ENCODE measurements around the gene CCNG2.

Gene CCNG2

GRCh38 chr4:77201343-77201742 lies 44.3 kb downstream of the CCNG2 start:
- peaks cover 0 to 9% (median 0%) of the 10 kb centered on the region in 10 experiments; a peak in 2 of 20 replicates for H3K4me1 ChIP-seq
- H3K9ac ChIP-seq = no peak overlapping the region
- H3K9me3 ChIP-seq (replicated peaks in 1 of 11) = no peaks in the 10 kb centered on the region
- H3K4me2 ChIP-seq = no peak overlapping the region
- H3K27me3 ChIP-seq = no peaks in the 10 kb centered on the region
- H3K36me3 ChIP-seq = no peaks in the 10 kb centered on the region
- no peak overlapping the region for H3K4me3 ChIP-seq
- TF ChIP-seq Cebpa-rat (IDR thresholded peaks at IDR 0.05) = no peak
- H3K27ac ChIP-seq = no peak overlapping the region
- no peaks in the 10 kb centered on the region for H4K20me1 ChIP-seq

GRCh38 chr4:77201857-77202256 lies 44.9 kb downstream of the CCNG2 start:
- Histone ChIP-seq H3K27ac (no peak overlapping the region), H3K9ac (no peak overlapping the region), H3K27me3 (no peaks in the 10 kb centered on the region), H4K20me1 (no peaks in the 10 kb centered on the region), H3K36me3 (no peaks in the 10 kb centered on the region), H3K4me1 (peaks cover 0 to 6% (median 0%) of the 10 kb centered on the region in 10 experiments; a peak in 2 of 20 replicates), H3K4me2 (no peak overlapping the region), H3K9me3 (replicated peaks in 1 of 11) (no peaks in the 10 kb centered on the region), H3K4me3 (no peak overlapping the region)
- no peak for TF ChIP-seq Cebpa-rat (IDR thresholded peaks at IDR 0.05)

GRCh38 chr4:77202491-77202890 lies 45.5 kb downstream of the CCNG2 start:
- no peak for TF ChIP-seq Cebpa-rat (IDR thresholded peaks at IDR 0.05)

GRCh38 chr4:77203380-77204197 lies 46.6 kb downstream of the CCNG2 start:
- H4K20me1 ChIP-seq = no peaks in the 10 kb centered on the region
- H3K4me1 ChIP-seq = no peaks in the 10 kb centered on the region
- TF ChIP-seq Cebpa-rat (IDR thresholded peaks at IDR 0.05) = no peak
- H3K9ac ChIP-seq = no peak overlapping the region
- H3K4me2 ChIP-seq = no peak overlapping the region
- H3K36me3 ChIP-seq = no peaks in the 10 kb centered on the region
- no peak overlapping the region for H3K4me3 ChIP-seq
- H3K9me3 ChIP-seq (replicated peaks in 1 of 11) = no peaks in the 10 kb centered on the region
- no peaks in the 10 kb centered on the region for H3K27me3 ChIP-seq
- H3K27ac ChIP-seq = no peak overlapping the region

More at GRCh38 chr4:77202491-77202890, 45.5 kb downstream of the CCNG2 start:
- H3K4me1 ChIP-seq = no peaks in the 10 kb centered on the region; a peak in 1 of 20 replicates
- H3K27ac ChIP-seq = no peak overlapping the region
- no peaks in the 10 kb centered on the region for H3K36me3 ChIP-seq
- no peaks in the 10 kb centered on the region for H4K20me1 ChIP-seq
- no peaks in the 10 kb centered on the region for H3K9me3 ChIP-seq (replicated peaks in 1 of 11)
- no peaks in the 10 kb centered on the region for H3K27me3 ChIP-seq
- no peak overlapping the region for H3K4me3 ChIP-seq
- no peak overlapping the region for H3K9ac ChIP-seq
- H3K4me2 ChIP-seq = no peak overlapping the region

- TF ChIP-seq Cebpa-rat (IDR thresholded peaks at IDR 0.05) = no peak
- H4K20me1 ChIP-seq = no peaks in the 10 kb centered on the region
- H3K4me2 ChIP-seq = no peak overlapping the region
- H3K27me3 ChIP-seq = no peaks in the 10 kb centered on the region
- no peak overlapping the region for H3K4me3 ChIP-seq
- H3K36me3 ChIP-seq = no peaks in the 10 kb centered on the region
- no peaks in the 10 kb centered on the region for H3K9me3 ChIP-seq (replicated peaks in 1 of 11)
- H3K27ac ChIP-seq = no peak overlapping the region
- no peaks in the 10 kb centered on the region for H3K4me1 ChIP-seq
- no peak overlapping the region for H3K9ac ChIP-seq
Observed at GRCh38 chr4:77204621-77205020, 47.6 kb downstream of the CCNG2 start.

GRCh38 chr4:77209012-77209411 lies 52.0 kb downstream of the CCNG2 start:
- Histone ChIP-seq H3K27ac (no peak overlapping the region), H3K36me3 (no peaks in the 10 kb centered on the region), H3K4me1 (no peaks in the 10 kb centered on the region), H3K9ac (no peak overlapping the region), H3K4me3 (no peak overlapping the region), H3K27me3 (no peaks in the 10 kb centered on the region), H3K9me3 (replicated peaks in 1 of 11) (no peaks in the 10 kb centered on the region), H4K20me1 (no peaks in the 10 kb centered on the region), H3K4me2 (no peak overlapping the region)
- TF ChIP-seq Cebpa-rat (IDR thresholded peaks at IDR 0.05) = no peak

GRCh38 chr4:77209936-77210335 lies 52.9 kb downstream of the CCNG2 start:
- no peaks in the 10 kb centered on the region for H4K20me1 ChIP-seq
- TF ChIP-seq Cebpa-rat (IDR thresholded peaks at IDR 0.05) = no peak
- no peak overlapping the region for H3K9ac ChIP-seq
- no peaks in the 10 kb centered on the region for H3K4me1 ChIP-seq
- H3K9me3 ChIP-seq (replicated peaks in 1 of 11) = no peaks in the 10 kb centered on the region
- no peaks in the 10 kb centered on the region for H3K27me3 ChIP-seq
- no peak overlapping the region for H3K4me2 ChIP-seq
- H3K27ac ChIP-seq = no peak overlapping the region
- no peaks in the 10 kb centered on the region for H3K36me3 ChIP-seq
- H3K4me3 ChIP-seq = no peak overlapping the region

- no peaks in the 10 kb centered on the region for H3K4me1 ChIP-seq
- TF ChIP-seq Cebpa-rat (IDR thresholded peaks at IDR 0.05) = no peak
- no peaks in the 10 kb centered on the region for H3K27me3 ChIP-seq
Observed at GRCh38 chr4:77215107-77215506, 58.1 kb downstream of the CCNG2 start.

GRCh38 chr4:77217526-77217925 lies 60.5 kb downstream of the CCNG2 start:
- no peaks in the 10 kb centered on the region for H3K27me3 ChIP-seq
- no peaks in the 10 kb centered on the region for H3K9me3 ChIP-seq (replicated peaks in 1 of 11)
- no peaks in the 10 kb centered on the region for H3K4me1 ChIP-seq
- no peak overlapping the region for H3K27ac ChIP-seq
- no peak overlapping the region for H3K4me2 ChIP-seq
- no peaks in the 10 kb centered on the region for H4K20me1 ChIP-seq
- no peaks in the 10 kb centered on the region for H3K36me3 ChIP-seq
- H3K9ac ChIP-seq = no peak overlapping the region
- no peak overlapping the region for H3K4me3 ChIP-seq
- TF ChIP-seq Cebpa-rat (IDR thresholded peaks at IDR 0.05) = no peak

More at GRCh38 chr4:77215107-77215506, 58.1 kb downstream of the CCNG2 start:
- Histone ChIP-seq H3K4me3 (no peak overlapping the region), H4K20me1 (no peaks in the 10 kb centered on the region), H3K36me3 (no peaks in the 10 kb centered on the region), H3K9me3 (replicated peaks in 1 of 11) (no peaks in the 10 kb centered on the region), H3K9ac (no peak overlapping the region), H3K27ac (no peak overlapping the region), H3K4me2 (no peak overlapping the region)

- no peak overlapping the region for H3K4me3 ChIP-seq
- TF ChIP-seq Cebpa-rat (IDR thresholded peaks at IDR 0.05) = no peak
- H3K36me3 ChIP-seq = no peaks in the 10 kb centered on the region
- no peaks in the 10 kb centered on the region for H3K9me3 ChIP-seq (replicated peaks in 1 of 11)
- no peak overlapping the region for H3K4me2 ChIP-seq
- H4K20me1 ChIP-seq = no peaks in the 10 kb centered on the region
- no peaks in the 10 kb centered on the region for H3K27me3 ChIP-seq
- H3K4me1 ChIP-seq = no peaks in the 10 kb centered on the region
- H3K9ac ChIP-seq = no peak overlapping the region
- H3K27ac ChIP-seq = no peak overlapping the region
Observed at GRCh38 chr4:77219266-77219665, 62.3 kb downstream of the CCNG2 start.

All from BLaER1 treated with 17β-estradiol and CSF1 and Interleukin-3, amounts not matched to agents 10 nM and 100 nM (cell line).